MCF 10A (cell line): ENCODE results near the gene IQCM. TPM values are rescaled to one million over a fixed set of nuclear protein-coding genes. Genes with fewer than 3 reads are reported as not detected.
A peak's percentile ranks its signal among the peaks of the same experiment; 100 is the strongest.

Experiments used
- BruUV-seq: library from RNA; stranded (reverse); fragments of 400-500 nt; replicated peaks from 2 replicates; lab custom pipeline; 2021; lab: Mats Ljungman, UMichigan
- CTCF ChIA-PET: fragments of 300-600 bp; sonication (Branson Sonifier 250); formaldehyde crosslinking; extraction: SDS; loops from one replicate; lab custom pipeline; 2021; ENCODE audit warnings: antibody characterized with exemption, inconsistent platforms; lab: Yijun Ruan, JAX
- POLR2A ChIA-PET: fragments of 300-600, 350-650 bp; sonication (Branson Sonifier 250); formaldehyde crosslinking; extraction: SDS; loops from one replicate; lab custom pipeline; 2020; ENCODE audit warnings: antibody characterized with exemption, inconsistent platforms; lab: Yijun Ruan, JAX
- DNase-seq: peaks from one replicate; pipeline ENCODE4 v3.0.0-alpha.2; 2018; ENCODE audit not compliant: unreplicated experiment
- H3K27ac Mint-ChIP-seq: one replicate; pipeline ENCODE4 v1.8.0; 2022; ENCODE audit warnings: mild to moderate bottlenecking, low read depth, mixed read lengths; ENCODE audit not compliant: unreplicated experiment
- H3K27me3 Mint-ChIP-seq: one replicate; pipeline ENCODE4 v1.8.0; 2022; ENCODE audit warnings: mixed read lengths; ENCODE audit not compliant: insufficient read depth, unreplicated experiment
- H3K36me3 Mint-ChIP-seq: one replicate; pipeline ENCODE4 v1.8.0; 2022; ENCODE audit warnings: mild to moderate bottlenecking, moderate library complexity, mixed read lengths; ENCODE audit not compliant: insufficient read depth, unreplicated experiment
- H3K4me1 Mint-ChIP-seq: one replicate; pipeline ENCODE4 v1.8.0; 2022; ENCODE audit warnings: mixed read lengths; ENCODE audit not compliant: insufficient read depth, unreplicated experiment
- H3K4me3 Mint-ChIP-seq: one replicate; pipeline ENCODE4 v1.8.0; 2022; ENCODE audit warnings: mild to moderate bottlenecking, moderate library complexity, mixed read lengths; ENCODE audit not compliant: unreplicated experiment
- H3K9me3 Mint-ChIP-seq: one replicate; pipeline ENCODE4 v1.8.0; 2022; ENCODE audit warnings: mixed read lengths; ENCODE audit not compliant: unreplicated experiment
- intact Hi-C: fragments of 100-400 bp; cut with micrococcal nuclease; formaldehyde crosslinking; loops from 2 replicates; pipeline ENCODE4 v1.14.1; 2022
- total RNA-seq: library from RNA; stranded (reverse); gene quantifications from 2 replicates; pipeline ENCODE4 v1.2.3, GENCODE V29; 2022
- TF ChIP-seq, protein P1 (sequence below): fragments of 200-600 bp; IDR thresholded peaks from one replicate; pipeline ENCODE4 v1.8.0; 2022; ENCODE audit warnings: antibody characterized with exemption, mild to moderate bottlenecking; ENCODE audit not compliant: unreplicated experiment

The IQCM gene
- total RNA-seq, 1 experiment from 2014 or later = not detected

DNA sequence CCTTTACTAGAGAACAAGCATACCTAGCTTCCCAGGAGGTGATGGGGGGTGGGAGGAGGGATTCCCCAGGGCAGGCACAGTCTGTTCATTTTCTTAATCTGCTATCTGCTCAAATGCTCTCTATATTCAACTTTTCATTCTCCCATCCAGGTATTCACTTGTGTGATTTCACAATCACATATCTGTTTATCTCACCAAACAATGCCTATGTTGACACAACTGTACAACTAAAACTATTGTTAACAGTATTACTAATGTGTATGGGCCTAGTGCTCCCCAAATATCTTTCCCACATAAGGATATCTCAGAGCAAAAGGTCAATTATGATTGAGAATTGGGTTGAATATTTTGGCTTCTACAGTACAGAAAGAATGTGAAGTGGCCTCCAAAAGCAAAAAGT is 210.8 kb downstream of the IQCM start:
- CTCF ChIA-PET = no interaction called here
- Mint-ChIP-seq H3K9me3 (no peaks in the 10 kb centered on the region), H3K4me3 (no peak overlapping the region), H3K36me3 (no peaks in the 10 kb centered on the region), H3K27me3 (no peaks in the 10 kb centered on the region), H3K4me1 (no peaks in the 10 kb centered on the region), H3K27ac (peak overlapping the region; percentile 46)
- TF ChIP-seq, protein P1, sequence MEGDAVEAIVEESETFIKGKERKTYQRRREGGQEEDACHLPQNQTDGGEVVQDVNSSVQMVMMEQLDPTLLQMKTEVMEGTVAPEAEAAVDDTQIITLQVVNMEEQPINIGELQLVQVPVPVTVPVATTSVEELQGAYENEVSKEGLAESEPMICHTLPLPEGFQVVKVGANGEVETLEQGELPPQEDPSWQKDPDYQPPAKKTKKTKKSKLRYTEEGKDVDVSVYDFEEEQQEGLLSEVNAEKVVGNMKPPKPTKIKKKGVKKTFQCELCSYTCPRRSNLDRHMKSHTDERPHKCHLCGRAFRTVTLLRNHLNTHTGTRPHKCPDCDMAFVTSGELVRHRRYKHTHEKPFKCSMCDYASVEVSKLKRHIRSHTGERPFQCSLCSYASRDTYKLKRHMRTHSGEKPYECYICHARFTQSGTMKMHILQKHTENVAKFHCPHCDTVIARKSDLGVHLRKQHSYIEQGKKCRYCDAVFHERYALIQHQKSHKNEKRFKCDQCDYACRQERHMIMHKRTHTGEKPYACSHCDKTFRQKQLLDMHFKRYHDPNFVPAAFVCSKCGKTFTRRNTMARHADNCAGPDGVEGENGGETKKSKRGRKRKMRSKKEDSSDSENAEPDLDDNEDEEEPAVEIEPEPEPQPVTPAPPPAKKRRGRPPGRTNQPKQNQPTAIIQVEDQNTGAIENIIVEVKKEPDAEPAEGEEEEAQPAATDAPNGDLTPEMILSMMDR = no peak
- no peak for DNase-seq
- intact Hi-C loops = loop anchor here (10.0 kb wide), 1 partner anchor 290 kb away; no protein-coding TSS in a partner anchor
- no TSS peak for BruUV-seq
- POLR2A ChIA-PET = no interaction called here

DNA sequence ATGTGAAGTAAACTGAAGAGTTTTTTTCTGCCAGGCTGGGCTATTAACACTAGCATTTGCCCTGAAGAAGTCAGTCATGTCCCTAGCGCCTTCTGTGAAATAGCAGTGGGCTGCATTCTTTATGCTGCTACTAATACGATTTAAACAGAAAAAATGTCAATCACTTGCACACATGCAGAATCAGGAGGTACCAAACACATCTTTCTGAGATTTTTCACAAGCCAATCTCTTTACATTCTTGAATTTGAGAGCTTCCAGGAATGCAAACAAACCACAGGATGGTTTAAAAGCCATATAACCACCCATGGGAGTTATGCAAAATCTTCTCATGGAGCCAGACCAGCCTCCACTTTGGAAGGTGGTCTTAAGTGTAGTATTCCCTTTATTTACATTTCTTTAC is 220.1 kb downstream of the IQCM start:
- no peaks in the 10 kb centered on the region for H3K36me3 Mint-ChIP-seq
- H3K27ac Mint-ChIP-seq = no peak overlapping the region
- no peak for DNase-seq
- CTCF ChIA-PET = no interaction called here
- peaks cover 8% of the 10 kb centered on the region for H3K9me3 Mint-ChIP-seq
- POLR2A ChIA-PET = no interaction called here
- BruUV-seq = no TSS peak
- intact Hi-C loops = no loop called here
- TF ChIP-seq, protein P1 = no peak
- no peak overlapping the region for H3K4me3 Mint-ChIP-seq
- no peaks in the 10 kb centered on the region for H3K4me1 Mint-ChIP-seq
- no peaks in the 10 kb centered on the region for H3K27me3 Mint-ChIP-seq

DNA sequence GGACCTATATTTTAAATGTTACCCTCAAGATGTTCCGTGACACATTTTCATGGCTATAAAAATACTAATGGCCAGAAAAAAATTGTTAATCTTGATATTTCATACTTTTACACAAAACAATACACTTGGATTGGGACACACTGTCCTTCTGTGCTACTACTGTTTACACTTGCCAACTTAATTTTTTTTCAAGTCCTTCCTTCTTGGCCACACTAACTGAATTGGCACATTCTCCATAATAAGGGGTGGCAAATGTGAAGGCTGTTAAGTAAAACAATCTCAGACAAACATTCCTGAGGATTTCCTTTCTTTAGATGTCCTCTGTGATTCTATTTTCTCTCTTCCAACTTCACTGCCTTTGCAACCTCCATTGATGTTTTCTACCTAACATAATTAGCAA is 225.8 kb downstream of the IQCM start:
- H3K27me3 Mint-ChIP-seq = no peaks in the 10 kb centered on the region
- H3K36me3 Mint-ChIP-seq = no peaks in the 10 kb centered on the region
- TF ChIP-seq, protein P1 = no peak
- DNase-seq = no peak
- no TSS peak for BruUV-seq
- peaks cover 8% of the 10 kb centered on the region for H3K9me3 Mint-ChIP-seq
- CTCF ChIA-PET = no interaction called here
- H3K4me3 Mint-ChIP-seq = no peak overlapping the region
- H3K27ac Mint-ChIP-seq = no peak overlapping the region
- intact Hi-C loops = no loop called here
- POLR2A ChIA-PET = no interaction called here
- no peaks in the 10 kb centered on the region for H3K4me1 Mint-ChIP-seq

DNA sequence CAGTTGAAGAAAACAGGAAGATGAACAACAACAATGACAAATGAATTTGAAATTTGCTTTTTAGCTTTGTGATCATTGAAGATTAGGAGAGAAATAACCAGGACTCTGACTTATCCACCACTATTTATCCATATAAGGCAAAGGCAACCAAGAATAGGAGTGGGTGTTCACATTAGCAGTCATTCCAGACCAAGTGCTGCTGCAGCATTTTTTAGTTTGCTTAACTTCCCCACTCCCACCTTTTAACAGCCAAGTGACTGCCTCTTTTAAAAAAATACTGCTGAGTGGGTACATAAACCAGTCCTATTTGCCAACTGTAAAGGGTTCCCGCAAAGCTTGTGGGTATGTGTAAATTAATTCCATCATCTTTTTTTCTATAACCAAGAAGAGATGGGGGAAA is 230.9 kb downstream of the IQCM start:
- no peak overlapping the region for H3K4me3 Mint-ChIP-seq
- no TSS peak for BruUV-seq
- H3K27ac Mint-ChIP-seq = no peak overlapping the region
- DNase-seq = no peak
- TF ChIP-seq, protein P1 = no peak
- CTCF ChIA-PET = no interaction called here
- H3K4me1 Mint-ChIP-seq = no peaks in the 10 kb centered on the region
- no peaks in the 10 kb centered on the region for H3K9me3 Mint-ChIP-seq
- no peaks in the 10 kb centered on the region for H3K27me3 Mint-ChIP-seq
- POLR2A ChIA-PET = no interaction called here
- no peaks in the 10 kb centered on the region for H3K36me3 Mint-ChIP-seq
- intact Hi-C loops = no loop called here
